Activated CD4-positive, alpha-beta T cell treated with anti-CD3 and anti-CD28 coated beads, Interleukin-2, amount 10 ng/mL, durations not matched to agents 7 days and 5 days (primary cell): ENCODE results near the gene METTL26. TPM values are rescaled to one million over a fixed set of nuclear protein-coding genes. Genes with fewer than 3 reads are reported as not detected.

Experiments
- CTCF ChIA-PET: fragments of 350-600 bp; sonication (Branson Sonifier 250); formaldehyde crosslinking; loops from one replicate; lab custom pipeline; 2021; ENCODE audit warnings: antibody characterized with exemption; lab: Charles Lee
- POLR2A ChIA-PET: fragments of 350-600 bp; sonication (Branson Sonifier 250); formaldehyde crosslinking; loops from one replicate; lab custom pipeline; 2021; ENCODE audit warnings: antibody characterized with exemption; lab: Charles Lee
- DNase-seq: peaks from one replicate; pipeline ENCODE4 v3.0.0-alpha.2; 2020
- H3K27ac Mint-ChIP-seq: one replicate; pipeline ENCODE4 v1.8.0; 2021; ENCODE audit warnings: mild to moderate bottlenecking, moderate library complexity, mixed read lengths
- H3K27me3 Mint-ChIP-seq: one replicate; pipeline ENCODE4 v1.8.0; 2021; ENCODE audit warnings: mixed read lengths
- H3K36me3 Mint-ChIP-seq: one replicate; pipeline ENCODE4 v1.8.0; 2021; ENCODE audit warnings: low read depth, mixed read lengths
- H3K4me1 Mint-ChIP-seq: one replicate; pipeline ENCODE4 v1.8.0; 2021; ENCODE audit warnings: mixed read lengths
- H3K4me3 Mint-ChIP-seq: one replicate; pipeline ENCODE4 v1.8.0; 2021; ENCODE audit warnings: mild to moderate bottlenecking, moderate library complexity, mixed read lengths
- H3K9me3 Mint-ChIP-seq: one replicate; pipeline ENCODE4 v1.8.0; 2021; ENCODE audit warnings: mixed read lengths
- total RNA-seq, 2 experiments: library from RNA; stranded (reverse); gene quantifications; one replicate each; pipeline ENCODE4 v1.2.3, GENCODE V29; 2021

The METTL26 gene
- total RNA-seq, 2 experiments from 2014 or later = 63.7 to 78.0 TPM

DNA sequence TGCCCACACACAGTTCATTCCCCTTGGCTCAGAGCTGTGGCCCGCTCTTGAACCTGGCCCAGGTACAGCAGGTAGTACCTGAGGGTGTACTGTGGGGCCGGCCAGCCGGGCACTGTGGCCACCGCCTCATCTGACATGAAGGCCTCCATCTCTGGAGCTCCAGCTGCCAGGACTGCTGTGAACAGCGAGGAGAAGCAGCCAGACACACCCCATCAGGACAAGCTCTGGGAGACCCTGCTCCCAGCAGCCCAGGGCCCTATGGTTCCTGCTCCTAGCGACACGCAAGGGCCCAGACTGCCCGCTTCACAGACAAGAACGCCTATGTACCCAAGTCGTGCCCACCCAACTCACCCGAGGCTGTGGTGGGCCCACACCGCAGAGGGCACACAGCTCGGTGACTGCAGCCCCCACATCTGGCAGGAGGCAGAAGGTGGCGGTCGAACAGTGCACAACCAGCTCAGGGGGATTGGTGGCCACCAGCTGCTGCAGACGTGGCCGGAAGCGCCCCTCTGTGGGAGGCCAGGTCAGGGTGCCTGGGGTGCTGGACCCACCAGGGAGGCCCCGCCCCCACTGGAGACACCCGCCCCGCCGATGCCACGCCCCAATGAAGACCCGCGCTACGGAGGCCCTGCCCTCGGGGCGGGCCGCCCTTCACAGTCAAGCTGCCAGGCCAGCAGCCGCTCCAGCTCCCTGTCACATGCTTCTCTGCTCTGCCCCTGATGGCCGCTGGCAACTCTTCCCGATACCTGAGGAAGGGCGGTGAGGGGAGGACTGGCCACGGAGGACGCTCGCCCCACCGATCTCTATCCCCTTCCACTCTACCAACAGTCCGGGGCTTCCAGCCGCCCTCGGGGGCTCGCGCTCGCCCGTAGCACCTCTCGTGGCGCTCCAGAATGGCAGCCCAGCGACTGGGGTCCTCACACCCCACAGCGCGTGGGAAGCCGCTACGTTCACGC is 43.0 kb upstream of the METTL26 start:
- DNase-seq = peak; percentile 55
- Mint-ChIP-seq H3K27ac (peak overlapping the region; percentile 13), H3K36me3 (peaks cover 13% of the 10 kb centered on the region), H3K4me3 (peak overlapping the region; percentile 68), H3K27me3 (peaks cover 3% of the 10 kb centered on the region), H3K9me3 (no peaks in the 10 kb centered on the region), H3K4me1 (peaks cover 36% of the 10 kb centered on the region)
- POLR2A ChIA-PET = interaction anchor here (1.1 kb wide), 1 partner anchor 11 kb away, joined by 3 read pairs; the partner anchor contains the start of gene RHOT2
- CTCF ChIA-PET = interaction anchor here (0.7 to 2.9 kb wide), 5 partner anchors 9 to 105 kb away, joined by 3 to 9 read pairs (median 4); partner anchors contain the start of gene RHOT2

GRCh38 chr16:678209-678857 is 42.2 kb upstream of the METTL26 start:
- ChIA-PET POLR2A (no interaction called here), CTCF (interaction anchor here (0.7 to 2.9 kb wide), 5 partner anchors 8 to 106 kb away, joined by 3 to 9 read pairs (median 4); partner anchors contain the start of gene RHOT2)
- H3K36me3 Mint-ChIP-seq = peaks cover 13% of the 10 kb centered on the region
- no peaks in the 10 kb centered on the region for H3K9me3 Mint-ChIP-seq
- peaks cover 3% of the 10 kb centered on the region for H3K27me3 Mint-ChIP-seq
- H3K4me1 Mint-ChIP-seq = peaks cover 33% of the 10 kb centered on the region
- no peak for DNase-seq
- H3K4me3 Mint-ChIP-seq = peak overlapping the region; percentile 67
- H3K27ac Mint-ChIP-seq = no peak overlapping the region

DNA sequence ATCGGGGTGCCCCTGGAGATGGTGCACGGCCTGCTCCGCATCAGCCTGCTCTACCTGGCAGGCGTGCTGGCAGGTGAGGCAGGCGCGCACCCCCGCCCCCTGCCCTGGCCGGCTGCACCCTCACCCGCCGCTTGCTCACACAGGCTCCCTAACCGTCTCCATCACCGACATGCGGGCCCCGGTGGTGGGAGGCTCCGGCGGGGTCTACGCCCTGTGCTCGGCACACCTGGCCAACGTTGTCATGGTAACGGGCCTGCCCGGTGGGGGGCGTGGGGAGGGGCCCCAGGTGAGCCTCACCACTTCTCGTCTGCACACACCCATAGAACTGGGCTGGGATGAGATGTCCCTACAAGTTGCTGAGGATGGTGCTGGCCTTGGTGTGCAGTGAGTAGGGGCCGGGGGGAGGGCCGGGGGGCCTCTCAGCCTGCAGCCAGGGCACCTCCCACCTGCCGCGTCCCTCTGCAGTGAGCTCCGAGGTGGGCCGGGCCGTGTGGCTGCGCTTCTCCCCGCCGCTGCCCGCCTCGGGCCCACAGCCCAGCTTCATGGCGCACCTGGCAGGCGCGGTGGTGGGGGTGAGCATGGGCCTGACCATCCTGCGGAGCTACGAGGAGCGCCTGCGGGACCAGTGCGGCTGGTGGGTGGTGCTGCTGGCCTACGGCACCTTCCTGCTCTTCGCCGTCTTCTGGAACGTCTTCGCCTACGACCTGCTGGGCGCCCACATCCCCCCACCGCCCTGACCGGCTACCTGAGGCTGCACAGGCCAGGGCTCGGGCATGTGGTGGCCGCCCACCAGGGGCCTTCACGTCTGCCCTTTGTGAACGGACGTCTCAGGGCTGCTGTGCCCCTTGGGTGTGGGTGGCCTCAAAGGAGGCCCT is 41.4 kb upstream of the METTL26 start:
- Mint-ChIP-seq H3K27me3 (peaks cover 3% of the 10 kb centered on the region), H3K9me3 (no peaks in the 10 kb centered on the region), H3K27ac (no peak overlapping the region), H3K4me1 (peaks cover 27% of the 10 kb centered on the region), H3K36me3 (peaks cover 15% of the 10 kb centered on the region), H3K4me3 (no peak overlapping the region)
- CTCF ChIA-PET = interaction anchor here (1.0 to 2.0 kb wide), 2 partner anchors 10 kb away, joined by 5 read pairs; partner anchors contain the start of gene RHOT2
- POLR2A ChIA-PET = no interaction called here
- no peak for DNase-seq

DNA sequence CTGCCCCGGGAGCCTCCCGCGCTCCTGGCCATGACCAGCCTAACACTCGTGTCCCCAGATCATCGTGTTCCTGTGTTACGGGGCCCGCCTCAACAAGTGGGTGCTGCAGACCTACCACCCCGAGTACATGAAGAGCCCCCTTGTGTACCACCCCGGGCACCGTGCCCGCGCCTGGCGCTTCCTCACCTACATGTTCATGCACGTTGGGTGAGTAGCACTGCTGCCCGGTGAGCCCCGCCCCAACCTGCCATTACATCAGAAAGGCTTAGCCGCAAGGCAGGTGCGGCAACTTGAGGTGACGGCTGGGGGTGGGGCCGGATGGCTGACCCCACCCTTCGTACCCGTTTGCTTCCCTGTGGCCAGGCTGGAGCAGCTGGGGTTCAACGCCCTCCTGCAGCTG is 40.8 kb upstream of the METTL26 start:
- ChIA-PET POLR2A (no interaction called here), CTCF (interaction anchor here (1.0 kb wide), 1 partner anchor 9 kb away, joined by 5 read pairs; the partner anchor contains the start of gene RHOT2)
- DNase-seq = no peak
- Mint-ChIP-seq H3K27ac (no peak overlapping the region), H3K9me3 (no peaks in the 10 kb centered on the region), H3K4me1 (peaks cover 21% of the 10 kb centered on the region), H3K27me3 (peaks cover 3% of the 10 kb centered on the region), H3K4me3 (no peak overlapping the region), H3K36me3 (peaks cover 10% of the 10 kb centered on the region)

GRCh38 chr16:676565-676902 is 40.4 kb upstream of the METTL26 start:
- ChIA-PET CTCF (interaction anchor here (1.0 to 1.2 kb wide), 2 partner anchors 9 to 23 kb away, joined by 5 to 6 read pairs; partner anchors contain the start of gene RHOT2), POLR2A (no interaction called here)
- Mint-ChIP-seq H3K36me3 (peaks cover 8% of the 10 kb centered on the region), H3K4me3 (no peak overlapping the region), H3K4me1 (peaks cover 18% of the 10 kb centered on the region), H3K9me3 (no peaks in the 10 kb centered on the region), H3K27ac (no peak overlapping the region), H3K27me3 (peaks cover 3% of the 10 kb centered on the region)
- no peak for DNase-seq

GRCh38 chr16:675884-676564 is 39.9 kb upstream of the METTL26 start:
- POLR2A ChIA-PET = no interaction called here
- H3K4me3 Mint-ChIP-seq = no peak overlapping the region
- H3K4me1 Mint-ChIP-seq = peaks cover 13% of the 10 kb centered on the region
- H3K36me3 Mint-ChIP-seq = peaks cover 7% of the 10 kb centered on the region
- CTCF ChIA-PET = interaction anchor here (0.9 to 1.2 kb wide), 2 partner anchors 22 to 40 kb away, joined by 6 read pairs; partner anchors contain the start of gene METTL26
- no peak for DNase-seq
- no peaks in the 10 kb centered on the region for H3K9me3 Mint-ChIP-seq
- peaks cover 3% of the 10 kb centered on the region for H3K27me3 Mint-ChIP-seq
- H3K27ac Mint-ChIP-seq = no peak overlapping the region

DNA sequence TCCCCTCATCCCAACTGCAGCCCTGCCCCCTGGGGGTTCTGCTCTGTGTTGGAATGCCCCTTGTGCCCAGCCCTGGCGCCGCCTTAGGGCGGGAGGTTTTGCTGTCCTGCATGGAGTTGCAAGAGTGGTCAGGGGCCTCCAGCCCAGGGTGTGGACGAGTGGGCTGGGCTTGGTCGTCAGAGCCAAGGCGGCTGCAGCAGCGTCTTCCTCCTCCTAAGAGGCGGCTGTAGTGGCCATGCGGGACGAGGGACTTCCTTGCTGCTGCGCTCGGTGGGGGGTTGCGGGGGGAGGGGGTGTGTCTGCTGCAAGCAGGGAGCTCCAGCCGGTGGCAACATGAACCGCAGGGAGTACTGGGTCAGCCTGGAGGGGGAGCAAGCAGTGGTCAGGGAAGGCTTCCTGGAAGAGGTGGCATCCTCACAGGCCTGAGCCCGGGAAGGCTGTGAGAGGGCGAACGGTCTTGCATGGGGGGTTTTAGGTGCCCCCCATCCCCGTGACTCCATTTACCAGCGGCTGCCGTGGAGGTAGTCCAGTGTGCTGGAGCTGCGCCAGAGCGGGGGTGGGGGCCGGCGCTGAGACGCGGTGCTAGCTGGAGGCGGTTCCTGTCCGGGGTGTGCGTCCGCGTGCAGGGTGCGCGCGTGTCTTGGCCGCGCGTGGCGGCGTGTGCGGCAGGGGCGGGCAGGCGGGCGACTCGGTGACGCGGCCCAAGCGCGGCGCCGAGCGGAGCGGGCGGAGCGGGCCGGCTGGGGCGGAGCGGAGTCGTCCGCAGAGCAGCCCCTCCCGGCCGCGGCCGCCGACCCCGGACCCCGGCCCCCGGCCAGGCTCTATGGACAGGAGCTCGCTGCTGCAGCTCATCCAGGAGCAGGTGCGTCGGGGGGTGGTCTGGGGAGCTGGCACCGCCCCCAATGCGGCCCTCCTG is 39.1 kb upstream of the METTL26 start, which contains the start of gene RHBDL1:
RHBDL1 (plus strand) TSS at position 704 of the 916 bp plus-strand sequence; CDS start at position 824, 120 bp downstream.
- ChIA-PET CTCF (interaction anchor here (0.9 to 1.4 kb wide), 3 partner anchors 15 to 39 kb away, joined by 4 to 6 read pairs (median 6); partner anchors contain the start of genes METTL26 and WDR24), POLR2A (no interaction called here)
- peaks cover 10% of the 10 kb centered on the region for H3K4me1 Mint-ChIP-seq
- H3K27ac Mint-ChIP-seq = no peak within 1 kb of the TSS
- peaks cover 3% of the 10 kb centered on the region for H3K27me3 Mint-ChIP-seq
- no peaks in the 10 kb centered on the region for H3K9me3 Mint-ChIP-seq
- H3K4me3 Mint-ChIP-seq = no peak within 1 kb of the TSS
- DNase-seq = no peak
- H3K36me3 Mint-ChIP-seq = peaks cover 5% of the 10 kb centered on the region

DNA sequence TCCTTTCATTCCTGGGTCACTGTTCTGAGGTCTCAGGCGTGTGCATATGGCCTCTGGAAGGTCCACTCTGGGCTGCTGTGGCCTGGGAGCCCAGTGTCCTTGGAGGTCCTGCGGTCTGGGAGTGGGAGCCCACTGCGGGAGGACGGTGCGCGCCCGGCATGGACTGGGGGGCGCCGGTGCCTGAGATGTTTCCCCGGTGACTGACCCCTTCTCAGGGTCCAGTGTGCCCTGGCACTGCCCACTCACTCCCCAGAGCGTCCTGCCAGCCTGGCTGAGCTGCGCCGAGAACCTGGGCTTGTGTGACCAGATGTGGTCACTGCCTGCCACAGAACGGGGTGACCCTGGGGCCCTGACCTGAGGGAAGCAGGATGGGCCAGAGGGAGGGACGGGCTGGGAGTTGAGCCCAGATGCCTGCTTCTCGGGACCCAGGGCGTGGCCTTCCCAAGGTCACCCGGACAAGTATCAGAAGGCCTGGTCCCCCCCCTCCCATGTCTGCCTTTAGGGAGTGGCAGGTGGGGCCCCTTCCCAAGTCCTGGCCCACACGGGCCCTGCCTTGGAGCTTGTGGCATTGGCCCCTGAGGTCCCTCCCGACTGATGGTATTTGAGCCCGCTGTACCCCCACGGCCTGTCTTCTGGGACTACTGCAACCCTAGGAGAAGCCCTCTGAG is 38.2 kb upstream of the METTL26 start:
- no peak for DNase-seq
- Mint-ChIP-seq H3K27ac (no peak overlapping the region), H3K4me1 (peaks cover 10% of the 10 kb centered on the region), H3K9me3 (no peaks in the 10 kb centered on the region), H3K4me3 (no peak overlapping the region), H3K36me3 (peaks cover 6% of the 10 kb centered on the region), H3K27me3 (peaks cover 3% of the 10 kb centered on the region)
- ChIA-PET CTCF (interaction anchor here (1.4 kb wide), 1 partner anchor 16 kb away, joined by 4 read pairs; the partner anchor contains the start of gene WDR24), POLR2A (no interaction called here)

DNA sequence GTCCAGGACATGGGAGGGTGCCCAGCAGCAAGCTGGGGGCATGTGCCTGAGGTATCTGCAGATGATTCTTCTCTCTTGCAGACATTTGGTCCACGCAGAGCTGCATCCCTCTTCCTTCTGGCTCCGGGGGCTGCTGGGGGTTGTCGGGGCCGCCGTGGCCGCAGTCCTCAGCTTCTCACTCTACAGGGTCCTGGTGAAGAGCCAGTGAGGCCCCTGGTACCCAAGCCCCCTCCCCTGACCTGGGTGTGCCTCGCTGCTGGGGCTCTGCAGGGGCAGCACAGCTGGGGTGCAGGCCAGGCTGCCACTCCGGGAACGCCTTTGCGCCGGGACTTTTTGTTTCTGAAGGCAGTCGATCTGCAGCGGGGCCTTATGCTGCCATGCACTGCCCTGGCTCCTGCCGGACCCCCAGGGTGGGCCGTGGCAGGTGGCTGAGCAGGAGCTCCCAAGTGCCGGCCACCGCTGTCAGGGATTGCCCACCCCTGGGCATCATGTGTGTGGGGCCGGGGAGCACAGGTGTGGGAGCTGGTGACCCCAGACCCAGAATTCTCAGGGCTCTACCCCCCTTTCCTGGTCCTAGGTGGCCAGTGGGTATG is 37.4 kb upstream of the METTL26 start:
- Mint-ChIP-seq H3K4me3 (no peak overlapping the region), H3K9me3 (no peaks in the 10 kb centered on the region), H3K36me3 (peaks cover 6% of the 10 kb centered on the region), H3K27me3 (peaks cover 3% of the 10 kb centered on the region), H3K27ac (no peak overlapping the region), H3K4me1 (peaks cover 6% of the 10 kb centered on the region)
- CTCF ChIA-PET = interaction anchor here (1.4 kb wide), 1 partner anchor 11 kb away, joined by 4 read pairs; the partner anchor contains the start of gene JMJD8
- POLR2A ChIA-PET = no interaction called here
- DNase-seq = no peak

DNA sequence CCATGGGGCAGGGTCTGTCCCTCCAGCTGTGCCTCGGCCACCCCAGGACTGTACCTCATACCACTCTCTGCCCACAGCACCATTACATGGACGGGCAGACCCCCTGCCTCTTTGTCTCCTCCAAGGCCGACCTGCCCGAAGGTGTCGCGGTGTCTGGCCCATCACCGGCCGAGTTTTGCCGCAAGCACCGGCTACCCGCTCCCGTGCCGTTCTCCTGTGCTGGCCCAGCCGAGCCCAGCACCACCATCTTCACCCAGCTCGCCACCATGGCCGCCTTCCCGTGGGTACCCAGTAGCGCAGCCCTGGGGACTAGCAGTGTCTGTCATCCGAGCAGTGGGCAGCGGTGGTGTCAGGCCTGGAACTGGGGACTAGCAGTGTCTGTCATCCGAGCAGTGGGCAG is 36.7 kb upstream of the METTL26 start:
- CTCF ChIA-PET = interaction anchor here (1.4 kb wide), 1 partner anchor 12 kb away, joined by 4 read pairs; the partner anchor contains the start of gene JMJD8
- Mint-ChIP-seq H3K36me3 (peaks cover 6% of the 10 kb centered on the region), H3K27me3 (peaks cover 3% of the 10 kb centered on the region), H3K27ac (no peak overlapping the region), H3K4me1 (peaks cover 6% of the 10 kb centered on the region), H3K9me3 (no peaks in the 10 kb centered on the region), H3K4me3 (no peak overlapping the region)
- no peak for DNase-seq
- POLR2A ChIA-PET = no interaction called here
